CD14-positive monocyte (primary cell): ENCODE measurements around the gene CLASP1. TPM values are rescaled to one million over a fixed set of nuclear protein-coding genes. Genes with fewer than 3 reads are reported as not detected.

Experiments used
- DNase-seq, 3 donors: peaks; one replicate each; pipeline ENCODE4 v3.0.0-alpha.2; 2011 to 2022
- H2AFZ ChIP-seq: 2 replicates; pipeline ENCODE4 v1.6.0; 2012; ENCODE audit warnings: mild to moderate bottlenecking, low read depth, low read length, inconsistent platforms; ENCODE audit not compliant: insufficient read depth, poor library complexity, severe bottlenecking
- H3K27ac ChIP-seq, 2 donors: 1 replicate in 1 of 2; 2 replicates in 1 of 2; pipeline ENCODE4 v1.5.1; 2012 to 2013; ENCODE audit warnings: low read length in 2 of 2, control low read depth in 1 of 2, inconsistent platforms in 1 of 2, low read depth in 1 of 2, mild to moderate bottlenecking in 1 of 2
- H3K27me3 ChIP-seq, 2 donors: one replicate each; pipeline versions ENCODE4 v1.6.0 to v1.6.1; 2011 to 2013; ENCODE audit warnings: low read length in 2 of 2; ENCODE audit not compliant: control insufficient read depth in 2 of 2, insufficient read depth in 2 of 2
- H3K36me3 ChIP-seq, 2 donors: replicated peaks in 1 of 2; 1 replicate in 1 of 2; 2 replicates in 1 of 2; pipeline versions ENCODE4 v1.5.1 to v1.6.1; 2012 to 2013; ENCODE audit warnings: low read length in 2 of 2, control low read depth in 1 of 2, inconsistent platforms in 1 of 2, mild to moderate bottlenecking in 1 of 2; ENCODE audit not compliant: insufficient read depth in 2 of 2, control insufficient read depth in 1 of 2
- H3K4me1 ChIP-seq, 2 donors: 1 replicate in 1 of 2; 2 replicates in 1 of 2; pipeline versions ENCODE4 v1.5.1 to v1.6.1; 2012 to 2013; ENCODE audit warnings: low read length in 2 of 2, control low read depth in 1 of 2, inconsistent platforms in 1 of 2, mild to moderate bottlenecking in 1 of 2, moderate library complexity in 1 of 2; ENCODE audit not compliant: insufficient read depth in 2 of 2, control insufficient read depth in 1 of 2
- H3K4me2 ChIP-seq: replicated peaks from 2 replicates; pipeline ENCODE3; 2012; ENCODE audit warnings: low read length, moderate library complexity, mild to moderate bottlenecking; ENCODE audit not compliant: poor library complexity, severe bottlenecking; ENCODE audit errors: extremely low read depth
- H3K4me3 ChIP-seq, 3 experiments: fragments of 200-600 bp in 1 of 3; sonication (generic) in 1 of 3; replicated peaks in 1 of 3; 1 replicate in 2 of 3; 2 replicates in 1 of 3; pipeline ENCODE4 v1.5.1; 2011 to 2013; ENCODE audit warnings: low read length in 3 of 3, mild to moderate bottlenecking in 3 of 3, control low read depth in 2 of 3, low read depth in 2 of 3, inconsistent platforms in 1 of 3, moderate library complexity in 1 of 3
- H3K79me2 ChIP-seq: 2 replicates; pipeline ENCODE4 v1.6.0; 2012; ENCODE audit warnings: mild to moderate bottlenecking, control low read depth, inconsistent platforms, low read length, moderate library complexity; ENCODE audit not compliant: insufficient read depth
- H3K9ac ChIP-seq: 2 replicates; pipeline ENCODE4 v1.6.0; 2017; ENCODE audit warnings: low read length, mild to moderate bottlenecking; ENCODE audit not compliant: insufficient read depth, poor library complexity, severe bottlenecking
- H3K9me3 ChIP-seq, 2 donors: replicated peaks in 1 of 2; 1 replicate in 1 of 2; 2 replicates in 1 of 2; pipeline versions ENCODE4 v1.5.1 to v1.6.1; 2012 to 2013; ENCODE audit warnings: low read length in 2 of 2, control low read depth in 1 of 2; ENCODE audit not compliant: control insufficient read depth in 1 of 2, insufficient read depth in 1 of 2
- H4K20me1 ChIP-seq: 2 replicates; pipeline ENCODE4 v1.6.0; 2012; ENCODE audit warnings: mild to moderate bottlenecking, low read length, control low read depth, moderate library complexity; ENCODE audit not compliant: insufficient read depth
- H3K27ac Mint-ChIP-seq, 7 donors: one replicate each; pipeline ENCODE4 v1.8.0; 2020; ENCODE audit warnings: mild to moderate bottlenecking in 7 of 7, mixed read lengths in 7 of 7, moderate library complexity in 6 of 7, inconsistent platforms in 2 of 7
- H3K27me3 Mint-ChIP-seq, 3 donors: one replicate each; pipeline ENCODE4 v1.8.0; 2021 to 2022; ENCODE audit warnings: low read depth in 3 of 3, mild to moderate bottlenecking in 3 of 3, mixed read lengths in 3 of 3, moderate library complexity in 3 of 3, inconsistent platforms in 1 of 3
- H3K36me3 Mint-ChIP-seq, 2 donors: one replicate each; pipeline ENCODE4 v1.8.0; 2020; ENCODE audit warnings: mixed read lengths in 2 of 2, inconsistent platforms in 1 of 2, mild to moderate bottlenecking in 1 of 2
- H3K4me1 Mint-ChIP-seq: one replicate; pipeline ENCODE4 v1.8.0; 2020; ENCODE audit warnings: mild to moderate bottlenecking, mixed read lengths
- H3K4me3 Mint-ChIP-seq, 2 donors: one replicate each; pipeline ENCODE4 v1.8.0; 2020; ENCODE audit warnings: mild to moderate bottlenecking in 2 of 2, mixed read lengths in 2 of 2, moderate library complexity in 1 of 2
- H3K9me3 Mint-ChIP-seq, 7 donors: one replicate each; pipeline ENCODE4 v1.8.0; 2020 to 2022; ENCODE audit warnings: mixed read lengths in 7 of 7, mild to moderate bottlenecking in 6 of 7, moderate library complexity in 6 of 7, inconsistent platforms in 2 of 7
- WGBS: methylation state at CpG from one replicate; pipeline ENCODE4 v1.1.5; 2013; ENCODE audit warnings: missing lambda C conversion rate; ENCODE audit not compliant: insufficient coverage; 5-methylcytosine and 5-hydroxymethylcytosine counted together
- intact Hi-C, 2 donors: fragments of 100-400 bp; cut with micrococcal nuclease; formaldehyde crosslinking; loops; one replicate each; pipeline versions ENCODE4 v1.15.0 to v1.15.1; 2023
- polyA plus RNA-seq, 3 donors: library from polyadenylated mRNA; depleted of rRNA in 1 of 3; unstranded in 2 of 3; stranded (reverse) in 1 of 3; fragments of 300-500 nt in 2 of 3; fragments of >200 nt in 1 of 3; fragmentation: Illumina TruSeq in 2 of 3; gene quantifications; 1 replicate in 2 of 3; 2 replicates in 1 of 3; pipeline ENCODE4 v1.2.3, GENCODE V29; 2012 to 2021
- TF ChIP-seq, protein P1 (sequence below): fragments of 200-600 bp; IDR thresholded peaks from one replicate; pipeline ENCODE4 v1.8.0; 2022; ENCODE audit warnings: antibody characterized with exemption, mild to moderate bottlenecking

CLASP1 gene
- polyA plus RNA-seq, 3 donors = 4.8 to 8.1 (median 7.6) TPM

DNA sequence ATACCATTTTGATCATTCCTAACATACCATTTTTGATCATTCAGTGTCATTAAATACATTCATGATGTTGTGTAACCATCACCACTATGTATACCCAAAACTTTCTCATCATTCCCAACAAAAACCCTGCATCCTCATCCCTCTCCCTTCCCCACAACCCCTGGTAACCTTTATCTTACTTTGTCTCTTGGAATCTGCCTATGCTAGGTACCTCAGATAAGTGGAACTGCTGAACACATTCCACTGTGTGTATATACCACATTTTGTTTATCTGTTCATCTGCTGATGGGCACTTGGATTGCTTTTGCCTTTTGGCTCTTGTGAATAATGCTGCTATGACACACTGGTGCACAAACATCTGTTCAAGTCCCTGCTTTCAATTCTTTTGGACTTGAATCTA is 280.4 kb downstream of the CLASP1 start:
- Histone ChIP-seq H4K20me1 (no peaks in the 10 kb centered on the region), H3K4me2 (no peak overlapping the region), H3K9ac (no peak overlapping the region), H3K27me3 (no peaks in the 10 kb centered on the region), H3K79me2 (no peaks in the 10 kb centered on the region), H2AFZ (no peak overlapping the region), H3K9me3 (peaks cover 0 to under 1% of the 10 kb centered on the region in 2 donors), H3K4me1 (no peaks in the 10 kb centered on the region), H3K4me3 (no peak overlapping the region), H3K27ac (no peak overlapping the region), H3K36me3 (peaks cover 52 to 95% of the 10 kb centered on the region in 2 donors)
- DNase-seq = no peak
- Mint-ChIP-seq H3K4me1 (no peaks in the 10 kb centered on the region), H3K36me3 (peaks cover 81 to 82% of the 10 kb centered on the region in 2 donors), H3K27me3 (no peaks in the 10 kb centered on the region), H3K27ac (no peak overlapping the region), H3K4me3 (no peak overlapping the region), H3K9me3 (peaks cover 0 to 3% (median 0%) of the 10 kb centered on the region in 7 donors)
- intact Hi-C loops = no loop called here
- TF ChIP-seq, protein P1, sequence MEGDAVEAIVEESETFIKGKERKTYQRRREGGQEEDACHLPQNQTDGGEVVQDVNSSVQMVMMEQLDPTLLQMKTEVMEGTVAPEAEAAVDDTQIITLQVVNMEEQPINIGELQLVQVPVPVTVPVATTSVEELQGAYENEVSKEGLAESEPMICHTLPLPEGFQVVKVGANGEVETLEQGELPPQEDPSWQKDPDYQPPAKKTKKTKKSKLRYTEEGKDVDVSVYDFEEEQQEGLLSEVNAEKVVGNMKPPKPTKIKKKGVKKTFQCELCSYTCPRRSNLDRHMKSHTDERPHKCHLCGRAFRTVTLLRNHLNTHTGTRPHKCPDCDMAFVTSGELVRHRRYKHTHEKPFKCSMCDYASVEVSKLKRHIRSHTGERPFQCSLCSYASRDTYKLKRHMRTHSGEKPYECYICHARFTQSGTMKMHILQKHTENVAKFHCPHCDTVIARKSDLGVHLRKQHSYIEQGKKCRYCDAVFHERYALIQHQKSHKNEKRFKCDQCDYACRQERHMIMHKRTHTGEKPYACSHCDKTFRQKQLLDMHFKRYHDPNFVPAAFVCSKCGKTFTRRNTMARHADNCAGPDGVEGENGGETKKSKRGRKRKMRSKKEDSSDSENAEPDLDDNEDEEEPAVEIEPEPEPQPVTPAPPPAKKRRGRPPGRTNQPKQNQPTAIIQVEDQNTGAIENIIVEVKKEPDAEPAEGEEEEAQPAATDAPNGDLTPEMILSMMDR = no peak

DNA sequence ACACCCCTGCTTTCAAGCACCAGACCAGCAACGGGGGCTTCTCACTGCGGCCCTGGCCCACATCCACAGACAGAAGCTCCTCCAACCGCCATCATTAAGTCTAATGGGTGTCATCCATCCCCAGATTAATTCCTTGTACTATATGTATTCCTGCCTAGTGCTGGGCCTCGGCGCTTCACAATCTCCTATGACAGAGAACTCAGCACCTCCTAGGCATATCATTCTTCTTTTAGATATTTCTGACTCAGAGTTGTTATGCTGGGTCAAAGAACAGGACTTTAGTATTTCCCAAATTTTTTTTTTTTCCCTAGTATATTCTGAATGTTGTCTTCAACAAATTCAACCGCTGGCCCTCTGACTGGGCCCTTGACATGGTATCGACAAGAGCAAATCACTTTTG is 281.1 kb downstream of the CLASP1 start:
- H3K27me3 Mint-ChIP-seq = no peaks in the 10 kb centered on the region
- Histone ChIP-seq H4K20me1 (no peaks in the 10 kb centered on the region), H3K9ac (no peak overlapping the region), H3K4me3 (no peak overlapping the region), H3K27ac (no peak overlapping the region), H3K4me2 (no peak overlapping the region), H3K9me3 (no peaks in the 10 kb centered on the region), H3K4me1 (no peaks in the 10 kb centered on the region), H3K27me3 (no peaks in the 10 kb centered on the region), H3K36me3 (peaks cover 59 to 95% of the 10 kb centered on the region in 2 donors), H2AFZ (no peak overlapping the region), H3K79me2 (no peaks in the 10 kb centered on the region)
- peaks cover 81 to 82% of the 10 kb centered on the region in 2 donors for H3K36me3 Mint-ChIP-seq
- H3K4me1 Mint-ChIP-seq = no peaks in the 10 kb centered on the region
- WGBS = 96% methylated on average over 4 of the region's 7 CpGs
- TF ChIP-seq, protein P1 = no peak
- peak overlapping the region in 2 of 7 donors; percentile 40 to 52 for H3K27ac Mint-ChIP-seq
- no peak for DNase-seq
- no peak overlapping the region for H3K4me3 Mint-ChIP-seq
- peaks cover 0 to 1% (median 0%) of the 10 kb centered on the region in 7 donors for H3K9me3 Mint-ChIP-seq
- intact Hi-C loops = no loop called here
